IPS DF 4.7 (cell line): ENCODE measurements around the gene PDCL3.

Experiments used
- DNase-seq: peaks from one replicate; pipeline ENCODE4 v3.0.0-alpha.2; 2013; ENCODE audit warnings: low spot score; ENCODE audit errors: extremely low read depth

The PDCL3 gene

DNA sequence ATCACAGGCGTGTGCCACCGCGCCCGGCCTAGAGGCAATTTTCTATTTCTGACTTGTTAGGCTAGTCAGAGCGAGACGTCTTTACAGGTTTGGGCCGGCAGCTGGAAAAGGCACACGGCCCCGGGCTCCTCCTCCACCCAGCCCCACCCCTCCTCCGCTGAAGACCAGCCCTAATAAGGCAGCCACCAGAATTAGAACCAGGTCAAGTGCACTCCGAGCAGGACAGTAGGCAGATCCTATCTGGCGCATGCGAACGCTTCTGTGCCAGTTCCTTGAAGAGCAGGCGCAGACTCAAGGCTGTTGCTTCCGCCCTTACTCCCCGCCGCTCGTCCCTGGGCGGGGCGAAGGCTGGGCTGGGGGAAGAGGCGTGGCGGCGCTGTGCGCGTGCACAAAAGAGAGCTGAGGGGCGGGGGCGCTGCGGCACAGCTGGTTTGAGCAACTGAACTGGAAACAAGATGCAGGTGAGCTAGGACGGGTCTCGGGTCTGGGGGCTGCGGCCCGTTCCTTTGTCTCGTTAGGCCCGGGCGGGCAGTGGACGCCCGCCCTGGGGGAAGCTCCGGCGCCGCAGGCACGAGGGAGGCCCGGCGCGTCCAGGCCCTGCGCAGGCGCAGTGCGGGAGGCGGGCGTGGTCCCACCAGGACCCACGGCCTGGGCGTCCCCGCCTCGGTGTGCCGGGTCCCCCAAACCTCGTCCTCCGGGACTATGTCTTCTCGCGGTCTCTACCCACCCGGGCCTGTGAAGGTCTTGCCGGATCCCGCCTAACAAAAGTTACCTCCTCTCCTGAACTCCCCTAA lies at the start of gene PDCL3:
TSS of gene PDCL3 (plus strand) at position 381 of the 794 bp plus-strand sequence. CDS start at position 456, 75 bp downstream.
- peak; percentile 94 for DNase-seq

GRCh38 chr2:100513650-100514049 lies 49.1 kb upstream of the PDCL3 start:
- DNase-seq: no peak

DNA sequence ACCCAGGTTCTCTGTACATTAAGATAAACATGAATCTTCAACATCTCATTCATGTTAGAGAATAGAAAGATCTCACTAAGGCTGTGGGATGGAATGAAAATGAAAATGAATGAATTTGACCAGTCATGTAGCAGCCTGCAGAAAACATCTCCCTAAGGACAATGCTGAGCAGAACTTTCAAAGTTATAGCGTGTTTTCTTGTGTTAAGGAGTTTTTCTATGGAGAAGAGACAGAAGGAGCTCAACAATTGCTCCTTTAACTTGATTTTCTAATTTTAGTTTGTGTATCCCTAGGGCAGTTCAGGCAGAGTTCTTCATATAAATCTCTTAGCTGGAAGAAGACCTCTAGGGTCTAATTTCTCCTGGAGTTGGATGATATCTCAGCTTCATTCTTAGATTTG lies 45.2 kb upstream of the PDCL3 start:
- no peak for DNase-seq

- no peak for DNase-seq
Observed at GRCh38 chr2:100518801-100519200, 44.0 kb upstream of the PDCL3 start.

- no peak for DNase-seq
Observed at GRCh38 chr2:100520224-100520623, 42.6 kb upstream of the PDCL3 start.

- no peak for DNase-seq
Observed at GRCh38 chr2:100522430-100522829, 40.4 kb upstream of the PDCL3 start.

- no peak for DNase-seq
Observed at GRCh38 chr2:100524331-100524730, 38.5 kb upstream of the PDCL3 start.

- no peak for DNase-seq
Observed at GRCh38 chr2:100526868-100527267, 35.9 kb upstream of the PDCL3 start.

GRCh38 chr2:100527440-100528015 lies 35.3 kb upstream of the PDCL3 start:
- DNase-seq: no peak

DNA sequence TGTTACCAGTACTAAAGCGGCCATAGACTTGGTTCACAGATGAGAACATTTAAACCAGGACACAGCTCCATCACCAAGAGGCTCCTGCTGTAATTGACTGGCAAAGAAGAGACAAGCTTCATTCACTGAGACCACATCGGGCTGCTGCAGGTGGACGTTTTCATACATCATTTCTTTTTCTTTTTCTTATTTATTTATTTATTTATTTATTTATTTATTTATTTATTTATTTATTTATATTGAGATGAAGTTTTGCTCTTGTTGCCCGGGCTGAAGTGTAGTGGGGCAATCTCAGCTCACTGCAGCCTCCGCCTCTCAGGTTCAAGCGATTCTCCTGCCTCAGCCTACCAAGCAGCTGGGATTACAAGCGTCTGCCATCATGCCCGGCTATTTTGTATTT lies 33.6 kb upstream of the PDCL3 start:
- no peak for DNase-seq

DNA sequence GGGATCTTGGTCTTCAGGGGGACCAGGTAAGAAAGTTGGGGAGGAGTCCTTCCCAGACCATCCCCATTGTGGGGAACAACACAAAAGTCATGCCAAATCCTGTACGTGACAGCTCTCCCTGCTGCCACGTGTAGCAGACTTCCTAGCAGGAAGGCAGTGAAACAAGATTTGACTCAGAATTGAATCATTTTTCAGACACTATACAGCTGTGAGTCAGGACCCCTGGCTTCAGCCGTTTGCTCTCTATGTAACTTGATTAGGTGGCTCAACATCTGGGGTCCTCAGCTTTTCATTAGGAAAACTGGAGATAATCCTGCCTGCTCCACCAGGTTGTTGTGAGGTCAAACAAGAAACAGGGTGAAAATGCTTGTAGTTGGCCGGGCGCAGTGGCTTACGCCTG lies 32.9 kb upstream of the PDCL3 start:
- DNase-seq: no peak

DNA sequence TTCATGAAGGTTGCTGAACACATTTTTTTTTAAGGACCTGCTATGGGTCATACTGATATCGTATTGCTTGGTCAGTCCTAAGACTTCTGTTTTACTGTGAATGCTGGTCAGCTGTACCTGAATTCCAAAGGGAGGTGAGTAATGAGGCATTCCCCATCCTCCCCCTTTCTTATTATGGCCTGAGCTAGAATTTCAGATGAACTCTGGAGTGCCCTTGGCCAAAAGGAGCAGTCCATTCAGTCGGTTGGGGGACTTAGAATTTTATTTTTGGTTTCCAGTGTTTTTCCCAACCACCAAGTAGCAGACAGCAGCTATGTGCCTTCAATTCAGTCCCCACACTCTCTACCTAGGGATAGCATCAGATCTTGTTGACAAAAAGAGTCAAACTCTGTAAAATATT lies 26.9 kb upstream of the PDCL3 start:
- no peak for DNase-seq

GRCh38 chr2:100537918-100538317 lies 24.9 kb upstream of the PDCL3 start:
- DNase-seq: peak; percentile 53

DNA sequence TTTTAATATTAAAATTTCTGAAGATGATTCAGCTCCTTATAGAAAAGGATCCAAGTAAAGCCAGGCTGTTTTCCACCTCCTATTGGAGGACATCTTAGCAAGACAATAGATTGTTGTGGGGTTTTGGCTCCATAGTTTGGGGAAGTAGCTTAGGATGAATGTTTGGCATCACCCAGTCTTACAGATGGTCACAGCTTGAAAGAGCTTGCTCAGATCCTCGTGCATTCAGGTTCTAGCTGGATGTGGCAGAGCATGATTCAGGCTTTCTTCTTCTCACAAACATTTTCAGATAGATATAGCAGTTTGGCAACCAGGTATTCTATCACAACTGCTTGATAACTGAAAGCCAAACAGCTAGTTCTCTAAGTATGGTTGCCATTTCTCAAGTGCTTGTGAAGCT lies 23.6 kb upstream of the PDCL3 start:
- no peak for DNase-seq

DNA sequence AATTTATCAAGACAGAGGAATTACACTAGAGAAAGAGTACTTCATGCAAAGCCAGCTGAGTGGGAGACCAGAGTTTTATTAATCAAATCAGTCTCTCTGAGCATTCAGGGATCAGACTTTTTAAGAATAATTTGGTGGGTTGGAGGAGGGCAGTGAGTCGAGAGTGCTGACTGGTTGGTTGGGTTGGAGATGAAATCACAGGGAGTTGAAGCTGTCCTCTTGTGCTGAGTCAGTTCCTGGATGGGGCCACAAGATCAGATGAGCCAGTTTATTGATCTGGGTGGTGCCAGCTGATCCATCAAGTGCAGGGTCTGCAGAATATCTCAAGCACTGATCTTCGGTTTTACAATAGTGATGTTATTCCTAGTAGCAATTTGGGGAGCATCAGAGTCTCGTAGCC lies 21.4 kb upstream of the PDCL3 start:
- DNase-seq: no peak

- DNase-seq: no peak
Observed at GRCh38 chr2:100542418-100542817, 20.4 kb upstream of the PDCL3 start.

DNA sequence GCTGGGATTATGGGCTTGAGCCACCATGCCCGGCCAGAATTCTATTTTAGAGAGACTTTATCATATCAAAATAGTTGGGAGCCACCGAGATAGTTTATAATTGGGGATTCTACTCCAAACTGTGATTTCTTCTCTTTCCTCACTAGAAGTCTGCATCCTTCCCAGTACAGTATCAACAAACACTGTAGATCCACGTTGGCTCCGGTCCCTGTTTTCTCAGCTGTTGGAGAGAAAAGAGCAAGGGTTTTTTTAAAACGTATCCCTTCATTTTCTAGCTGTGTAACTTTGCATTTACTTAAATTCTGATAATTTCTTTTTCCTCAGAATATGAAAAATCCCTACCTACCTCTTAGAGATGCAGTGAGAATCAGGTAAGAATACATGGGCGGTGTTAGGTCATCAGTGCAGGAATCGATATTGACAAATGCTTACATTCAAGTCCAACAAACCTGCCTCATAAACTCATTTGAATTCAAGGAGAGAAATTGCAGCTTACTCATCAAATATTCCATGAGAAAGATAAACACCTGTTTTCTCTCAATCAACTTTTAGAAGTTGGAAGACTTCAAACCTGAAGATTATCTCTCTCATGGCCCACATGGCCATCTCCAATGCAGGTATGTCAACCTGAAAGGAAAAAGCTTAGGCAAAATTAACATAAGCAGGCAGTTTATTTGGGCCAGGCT lies 17.7 kb upstream of the PDCL3 start:
- no peak for DNase-seq

DNA sequence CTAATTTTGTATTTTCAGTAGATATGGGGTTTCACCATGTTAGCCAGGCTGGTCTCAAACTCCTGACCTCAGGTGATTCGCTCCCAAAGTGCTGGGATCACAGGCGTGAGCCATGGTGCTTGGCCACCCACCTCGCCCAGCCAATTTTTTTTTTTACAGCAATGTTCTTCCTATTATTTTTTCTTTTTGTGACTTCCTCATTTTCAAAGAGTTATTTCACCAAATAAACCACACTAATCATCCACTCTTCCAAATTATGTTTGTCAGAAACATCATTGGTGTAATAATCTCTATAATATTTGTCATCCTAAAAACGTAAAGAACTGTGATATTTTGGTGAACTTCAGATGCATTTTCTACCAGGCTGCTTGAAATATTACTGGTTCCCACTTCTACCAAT lies 16.3 kb upstream of the PDCL3 start:
- DNase-seq: no peak

DNA sequence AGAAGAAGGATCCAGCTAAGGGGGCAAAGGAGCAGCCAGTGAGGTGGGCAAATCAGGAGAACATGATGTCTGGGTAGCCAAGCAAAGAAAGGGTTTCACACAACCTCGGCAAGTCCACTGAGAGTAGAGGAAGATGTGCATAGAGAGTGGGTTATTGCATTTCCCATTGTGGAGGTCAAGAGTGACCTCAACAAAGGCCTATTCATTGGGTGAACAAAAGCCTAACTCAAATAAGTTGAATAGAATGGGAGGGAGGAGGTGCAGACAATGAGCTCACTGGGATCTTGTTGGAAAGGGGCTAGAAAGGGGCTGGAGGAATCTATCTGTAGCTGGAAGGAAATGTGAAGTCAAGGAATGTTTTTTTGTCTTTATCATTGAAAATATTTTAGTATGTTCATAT lies 14.0 kb upstream of the PDCL3 start:
- no peak for DNase-seq

GRCh38 chr2:100551303-100551702 lies 11.5 kb upstream of the PDCL3 start:
- no peak for DNase-seq

- DNase-seq: no peak
Observed at GRCh38 chr2:100554798-100555407, 7.9 kb upstream of the PDCL3 start.

GRCh38 chr2:100556746-100557145 lies 6.0 kb upstream of the PDCL3 start:
- DNase-seq: no peak
